OCI-LY1 (cell line): ENCODE data around the gene NCKAP1.

ENCODE experiments used
- H2AFZ ChIP-seq: fragments of 200-600 bp; sonication (generic), shearing (Covaris generic); 2 replicates; pipeline ENCODE4 v1.6.0; 2014; ENCODE audit warnings: antibody characterized with exemption, mild to moderate bottlenecking, low read length
- H3F3A ChIP-seq: fragments of 200-600 bp; sonication (generic), shearing (Covaris generic); 2 replicates; pipeline ENCODE4 v1.6.0; 2014; ENCODE audit warnings: mild to moderate bottlenecking, antibody characterized with exemption, low read length, moderate library complexity; ENCODE audit not compliant: insufficient read depth
- H3K27ac ChIP-seq: fragments of 200-600 bp; sonication (generic); 2 replicates; pipeline ENCODE4 v1.5.1; 2014; ENCODE audit warnings: low read length, mixed run types, mild to moderate bottlenecking, low read depth; ENCODE audit not compliant: poor library complexity, severe bottlenecking
- H3K27me3 ChIP-seq: fragments of 200-600 bp; sonication (generic); 2 replicates; pipeline ENCODE4 v1.6.0; 2014; ENCODE audit warnings: antibody characterized with exemption, mild to moderate bottlenecking, low read length, moderate library complexity; ENCODE audit not compliant: insufficient read depth
- H3K36me3 ChIP-seq: fragments of 200-600 bp; sonication (generic); 2 replicates; pipeline ENCODE4 v1.6.1; 2014; ENCODE audit warnings: mild to moderate bottlenecking, antibody characterized with exemption, low read length, moderate library complexity, mixed read lengths; ENCODE audit not compliant: insufficient read depth
- H3K4me1 ChIP-seq: fragments of 200-600 bp; sonication (generic); 2 replicates; pipeline ENCODE4 v1.5.1; 2014; ENCODE audit warnings: mild to moderate bottlenecking, low read length, moderate library complexity; ENCODE audit not compliant: insufficient read depth, severe bottlenecking
- H3K4me2 ChIP-seq: fragments of 200-600 bp; sonication (generic), shearing (Covaris generic); 2 replicates; pipeline ENCODE4 v1.6.1; 2014; ENCODE audit warnings: low read length
- H3K4me3 ChIP-seq: fragments of 200-600 bp; sonication (generic); 2 replicates; pipeline ENCODE4 v1.5.1; 2014; ENCODE audit warnings: low read length, low read depth, mild to moderate bottlenecking, mixed read lengths; ENCODE audit not compliant: poor library complexity, severe bottlenecking
- H3K79me2 ChIP-seq: fragments of 200-600 bp; shearing (Covaris generic); 2 replicates; pipeline ENCODE4 v1.6.1; 2016; ENCODE audit warnings: mixed run types, low read length, mixed read lengths; ENCODE audit not compliant: insufficient read depth
- H3K9ac ChIP-seq: fragments of 200-600 bp; sonication (generic), shearing (Covaris generic); 2 replicates; pipeline ENCODE4 v1.6.1; 2014; ENCODE audit warnings: mild to moderate bottlenecking, low read length, mixed read lengths
- H3K9me2 ChIP-seq: fragments of 200-600 bp; sonication (generic), shearing (Covaris generic); 2 replicates; pipeline ENCODE4 v1.6.1; 2014; ENCODE audit warnings: low read depth, mild to moderate bottlenecking, low read length, mixed read lengths
- H3K9me3 ChIP-seq: fragments of 200-600 bp; shearing (Covaris generic); 2 replicates; pipeline ENCODE4 v1.6.1; 2014; ENCODE audit warnings: low read length, mixed read lengths
- H4K20me1 ChIP-seq: fragments of 200-600 bp; sonication (generic), shearing (Covaris generic); 2 replicates; pipeline ENCODE4 v1.6.0; 2016; ENCODE audit warnings: mild to moderate bottlenecking, low read length; ENCODE audit not compliant: insufficient read depth
- EZH2 ChIP-seq: fragments of 200-600 bp; sonication (generic), shearing (Covaris generic); IDR thresholded peaks from 2 replicates; pipeline ENCODE4 v1.8.0; 2017; ENCODE audit warnings: borderline replicate concordance, mixed run types, mild to moderate bottlenecking, antibody characterized with exemption, low read length, moderate library complexity, mixed read lengths
- TF ChIP-seq, protein P1 (sequence below): fragments of 200-600 bp; sonication (generic), shearing (Covaris generic); IDR thresholded peaks from 2 replicates; pipeline ENCODE4 v1.5.1; 2017; ENCODE audit warnings: mild to moderate bottlenecking, antibody characterized with exemption, low read length, moderate library complexity, mixed read lengths

The NCKAP1 gene

DNA sequence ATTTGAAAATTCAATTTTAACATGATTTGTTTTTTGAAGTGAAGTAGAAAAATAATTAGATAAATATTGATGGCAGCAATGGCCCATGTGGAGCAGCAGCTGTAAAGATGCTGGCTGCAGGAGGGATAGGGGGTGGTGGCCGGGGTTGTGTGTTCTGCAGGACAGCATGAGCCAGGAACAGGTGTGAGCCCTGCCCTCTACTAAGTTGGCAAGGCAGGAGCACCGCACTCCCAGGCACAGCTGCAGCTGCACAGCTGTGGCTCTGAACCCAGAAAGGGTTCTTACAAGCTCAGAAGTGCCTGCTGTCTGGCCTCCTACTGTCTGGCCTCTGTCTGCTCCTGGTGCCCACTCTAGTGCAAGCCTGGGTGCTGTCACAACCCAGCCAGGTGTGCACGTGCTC, 30.3 kb upstream of the NCKAP1 start:
- Histone ChIP-seq H3F3A (no peaks in the 10 kb centered on the region), H3K9me3 (peaks cover 6% of the 10 kb centered on the region; the same call in 1 of the 2 replicates), H3K79me2 (no peaks in the 10 kb centered on the region), H3K4me1 (no peaks in the 10 kb centered on the region), H3K9me2 (no peaks in the 10 kb centered on the region), H3K4me3 (no peak overlapping the region), H3K27ac (no peak overlapping the region), H3K36me3 (no peaks in the 10 kb centered on the region), H4K20me1 (no peaks in the 10 kb centered on the region), H2AFZ (no peak overlapping the region), H3K9ac (no peak overlapping the region), H3K27me3 (no peaks in the 10 kb centered on the region), H3K4me2 (no peak overlapping the region)
- TF ChIP-seq EZH2: no peak
- TF ChIP-seq, protein P1, sequence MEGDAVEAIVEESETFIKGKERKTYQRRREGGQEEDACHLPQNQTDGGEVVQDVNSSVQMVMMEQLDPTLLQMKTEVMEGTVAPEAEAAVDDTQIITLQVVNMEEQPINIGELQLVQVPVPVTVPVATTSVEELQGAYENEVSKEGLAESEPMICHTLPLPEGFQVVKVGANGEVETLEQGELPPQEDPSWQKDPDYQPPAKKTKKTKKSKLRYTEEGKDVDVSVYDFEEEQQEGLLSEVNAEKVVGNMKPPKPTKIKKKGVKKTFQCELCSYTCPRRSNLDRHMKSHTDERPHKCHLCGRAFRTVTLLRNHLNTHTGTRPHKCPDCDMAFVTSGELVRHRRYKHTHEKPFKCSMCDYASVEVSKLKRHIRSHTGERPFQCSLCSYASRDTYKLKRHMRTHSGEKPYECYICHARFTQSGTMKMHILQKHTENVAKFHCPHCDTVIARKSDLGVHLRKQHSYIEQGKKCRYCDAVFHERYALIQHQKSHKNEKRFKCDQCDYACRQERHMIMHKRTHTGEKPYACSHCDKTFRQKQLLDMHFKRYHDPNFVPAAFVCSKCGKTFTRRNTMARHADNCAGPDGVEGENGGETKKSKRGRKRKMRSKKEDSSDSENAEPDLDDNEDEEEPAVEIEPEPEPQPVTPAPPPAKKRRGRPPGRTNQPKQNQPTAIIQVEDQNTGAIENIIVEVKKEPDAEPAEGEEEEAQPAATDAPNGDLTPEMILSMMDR: no peak

DNA sequence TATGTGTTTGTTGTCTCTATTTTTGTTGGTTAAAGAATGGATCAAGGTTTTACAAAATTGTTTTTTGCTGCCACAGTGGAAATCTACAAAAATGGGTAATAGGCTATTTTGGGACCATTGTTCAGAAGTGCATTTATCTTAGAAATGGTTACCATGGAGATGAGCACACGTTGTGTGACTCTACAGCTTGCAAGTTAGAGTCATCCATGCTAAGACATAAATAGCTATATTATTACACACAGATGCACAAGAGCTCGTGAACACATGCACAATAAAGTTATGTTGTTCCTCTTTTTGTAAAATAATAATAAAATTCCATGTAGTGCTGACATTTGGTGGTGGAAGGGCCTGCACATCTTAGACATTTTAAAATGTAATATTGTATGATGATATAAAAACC, 24.8 kb upstream of the NCKAP1 start:
- Histone ChIP-seq H2AFZ (no peak overlapping the region), H3K4me2 (no peak overlapping the region), H3K9me3 (no peaks in the 10 kb centered on the region), H3K27ac (no peak overlapping the region), H3K9ac (no peak overlapping the region), H4K20me1 (no peaks in the 10 kb centered on the region), H3K9me2 (no peaks in the 10 kb centered on the region), H3K4me1 (no peaks in the 10 kb centered on the region), H3K27me3 (no peaks in the 10 kb centered on the region), H3K79me2 (no peaks in the 10 kb centered on the region), H3K4me3 (no peak overlapping the region), H3K36me3 (no peaks in the 10 kb centered on the region), H3F3A (no peaks in the 10 kb centered on the region)
- TF ChIP-seq, protein P1: no peak
- TF ChIP-seq EZH2: no peak

DNA sequence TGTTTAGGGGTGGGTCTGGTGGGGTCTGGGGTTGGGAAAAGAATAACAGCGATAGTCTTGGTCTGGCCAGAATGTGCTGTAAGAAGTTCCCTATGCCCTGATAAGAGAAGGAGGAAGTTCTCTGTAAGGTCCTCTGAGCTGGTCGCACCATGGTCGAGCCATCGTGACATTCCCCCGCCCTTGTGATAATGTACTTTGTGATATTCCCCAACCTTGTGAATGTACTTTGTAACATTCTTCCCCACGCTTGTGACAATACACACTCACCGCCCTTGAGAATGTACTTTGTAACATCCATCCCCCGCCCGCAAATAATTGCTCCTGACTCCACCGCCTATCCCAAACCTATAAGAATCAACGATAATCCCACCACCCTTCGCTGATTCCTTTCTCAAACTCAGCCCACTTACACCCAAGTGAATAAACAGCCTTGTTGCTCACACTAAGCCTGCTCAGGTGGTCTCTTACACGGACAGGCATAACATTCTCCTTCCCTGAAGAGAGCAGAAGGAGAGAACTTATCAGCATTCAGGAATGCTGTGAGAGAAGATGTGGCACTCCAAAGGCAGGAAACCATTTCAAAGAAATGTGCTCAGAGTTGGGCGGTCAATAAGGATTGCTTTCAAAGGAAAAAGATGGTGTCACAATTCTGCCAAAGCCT, 22.4 kb upstream of the NCKAP1 start:
- H3K27me3 ChIP-seq: no peaks in the 10 kb centered on the region
- no peak overlapping the region for H3K27ac ChIP-seq
- no peaks in the 10 kb centered on the region for H3F3A ChIP-seq
- H3K9me2 ChIP-seq: no peaks in the 10 kb centered on the region
- no peaks in the 10 kb centered on the region for H3K36me3 ChIP-seq
- no peaks in the 10 kb centered on the region for H3K9me3 ChIP-seq
- TF ChIP-seq, protein P1: no peak
- no peak for TF ChIP-seq EZH2
- no peak overlapping the region for H3K4me2 ChIP-seq
- H3K4me3 ChIP-seq: no peak overlapping the region
- no peak overlapping the region for H2AFZ ChIP-seq
- no peaks in the 10 kb centered on the region for H4K20me1 ChIP-seq
- no peak overlapping the region for H3K9ac ChIP-seq
- H3K79me2 ChIP-seq: no peaks in the 10 kb centered on the region
- H3K4me1 ChIP-seq: no peaks in the 10 kb centered on the region
